Endothelial cell (in vitro differentiated cells): ENCODE measurements around the gene TACO1. TPM values are rescaled to one million over a fixed set of nuclear protein-coding genes. Genes with fewer than 3 reads are reported as not detected.

ENCODE experiments used
- DNase-seq: peaks from one replicate; pipeline ENCODE4 v3.0.0; 2021; ENCODE audit warnings: low spot score
- H3K27ac Mint-ChIP-seq: one replicate; pipeline ENCODE4 v1.8.0; 2021; ENCODE audit warnings: mixed read lengths, inconsistent platforms; ENCODE audit not compliant: unreplicated experiment
- H3K27me3 Mint-ChIP-seq: one replicate; pipeline ENCODE4 v1.8.0; 2021; ENCODE audit warnings: mild to moderate bottlenecking, moderate library complexity, mixed read lengths, inconsistent platforms; ENCODE audit not compliant: unreplicated experiment
- H3K36me3 Mint-ChIP-seq: one replicate; pipeline ENCODE4 v1.8.0; 2021; ENCODE audit warnings: mild to moderate bottlenecking, low read depth, mixed read lengths, inconsistent platforms; ENCODE audit not compliant: unreplicated experiment
- H3K4me1 Mint-ChIP-seq: one replicate; pipeline ENCODE4 v1.8.0; 2021; ENCODE audit warnings: mild to moderate bottlenecking, mixed read lengths, inconsistent platforms; ENCODE audit not compliant: unreplicated experiment
- H3K4me3 Mint-ChIP-seq: one replicate; pipeline ENCODE4 v1.8.0; 2021; ENCODE audit warnings: mild to moderate bottlenecking, mixed read lengths, inconsistent platforms; ENCODE audit not compliant: unreplicated experiment
- H3K9me3 Mint-ChIP-seq: one replicate; pipeline ENCODE4 v1.8.0; 2021; ENCODE audit warnings: mixed read lengths, inconsistent platforms; ENCODE audit not compliant: unreplicated experiment
- total RNA-seq: library from RNA; stranded (reverse); fragmentation: NEBNext Ultra II Directional; extraction: Animal tissue kit (Norgen Biotek cat#: 25700); gene quantifications from one replicate; pipeline ENCODE4 v1.2.1, GENCODE V29; 2021; ENCODE audit not compliant: unreplicated experiment
- TF ChIP-seq, protein P1 (sequence below): fragments of 200-600 bp; sonication (generic); IDR thresholded peaks from one replicate; pipeline ENCODE4 v1.5.0; 2021; ENCODE audit warnings: antibody characterized with exemption; ENCODE audit not compliant: unreplicated experiment

Gene TACO1
- total RNA-seq, 1 donor from 2014 or later: 19.4 TPM

DNA sequence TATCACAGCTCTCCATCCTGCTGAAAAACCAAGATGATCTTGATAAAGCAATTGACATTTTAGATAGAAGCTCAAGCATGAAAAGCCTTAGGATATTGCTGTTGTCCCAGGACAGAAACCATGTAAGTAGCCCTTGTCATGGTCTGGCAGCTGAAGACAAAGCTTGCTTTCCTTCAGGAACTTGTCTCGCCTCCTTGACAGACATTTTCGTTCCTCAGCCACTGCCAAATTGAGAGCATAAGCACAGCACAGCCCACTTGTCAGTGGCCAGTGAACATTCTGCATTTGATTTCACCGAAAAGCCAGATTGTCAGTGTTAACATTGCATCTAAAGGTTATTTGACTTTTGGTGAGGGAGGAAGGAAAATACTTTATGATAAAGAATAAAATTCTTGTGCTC lies 57.1 kb downstream of the TACO1 start:
- H3K27me3 Mint-ChIP-seq: peaks cover 1% of the 10 kb centered on the region
- no peak overlapping the region for H3K4me3 Mint-ChIP-seq
- peaks cover 5% of the 10 kb centered on the region for H3K4me1 Mint-ChIP-seq
- H3K36me3 Mint-ChIP-seq: peaks cover 39% of the 10 kb centered on the region
- DNase-seq: no peak
- H3K27ac Mint-ChIP-seq: no peak overlapping the region
- TF ChIP-seq, protein P1, sequence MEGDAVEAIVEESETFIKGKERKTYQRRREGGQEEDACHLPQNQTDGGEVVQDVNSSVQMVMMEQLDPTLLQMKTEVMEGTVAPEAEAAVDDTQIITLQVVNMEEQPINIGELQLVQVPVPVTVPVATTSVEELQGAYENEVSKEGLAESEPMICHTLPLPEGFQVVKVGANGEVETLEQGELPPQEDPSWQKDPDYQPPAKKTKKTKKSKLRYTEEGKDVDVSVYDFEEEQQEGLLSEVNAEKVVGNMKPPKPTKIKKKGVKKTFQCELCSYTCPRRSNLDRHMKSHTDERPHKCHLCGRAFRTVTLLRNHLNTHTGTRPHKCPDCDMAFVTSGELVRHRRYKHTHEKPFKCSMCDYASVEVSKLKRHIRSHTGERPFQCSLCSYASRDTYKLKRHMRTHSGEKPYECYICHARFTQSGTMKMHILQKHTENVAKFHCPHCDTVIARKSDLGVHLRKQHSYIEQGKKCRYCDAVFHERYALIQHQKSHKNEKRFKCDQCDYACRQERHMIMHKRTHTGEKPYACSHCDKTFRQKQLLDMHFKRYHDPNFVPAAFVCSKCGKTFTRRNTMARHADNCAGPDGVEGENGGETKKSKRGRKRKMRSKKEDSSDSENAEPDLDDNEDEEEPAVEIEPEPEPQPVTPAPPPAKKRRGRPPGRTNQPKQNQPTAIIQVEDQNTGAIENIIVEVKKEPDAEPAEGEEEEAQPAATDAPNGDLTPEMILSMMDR: no peak
- no peaks in the 10 kb centered on the region for H3K9me3 Mint-ChIP-seq

Other genes with a start within 250 kb of the TACO1 start
- 57.3 TPM for gene CYB561, start 154.6 kb upstream of the TACO1 start, total RNA-seq
- 44.8 TPM for gene ACE, start 123.8 kb upstream of the TACO1 start, total RNA-seq
- 18.6 TPM for gene KCNH6, start 77.5 kb upstream of the TACO1 start, total RNA-seq
- 123 TPM for gene DCAF7, start 50.4 kb upstream of the TACO1 start, total RNA-seq
- 112 TPM for gene MAP3K3, start 21.5 kb downstream of the TACO1 start, total RNA-seq
- 132 TPM for gene LIMD2, start 99.2 kb downstream of the TACO1 start, total RNA-seq
- 51.8 TPM for gene STRADA, start 140.9 kb downstream of the TACO1 start, total RNA-seq
- gene CCDC47, start 172.7 kb downstream of the TACO1 start, total RNA-seq: 58.0 TPM
- 110 TPM for gene DDX42, start 173.3 kb downstream of the TACO1 start, total RNA-seq
- gene PSMC5, start 226.5 kb downstream of the TACO1 start, total RNA-seq: 124 TPM
- gene FTSJ3, start 226.8 kb downstream of the TACO1 start, total RNA-seq: 48.6 TPM
- gene SMARCD2, start 241.8 kb downstream of the TACO1 start, total RNA-seq: 57.3 TPM